Breast epithelium (tissue), 4 donors: ENCODE measurements around the gene MRC2. TPM values are rescaled to one million over a fixed set of nuclear protein-coding genes. Genes with fewer than 3 reads are reported as not detected.

Source experiments
- DNase-seq, 2 donors: peaks; one replicate each; pipeline ENCODE4 v3.0.0-alpha.2; 2019; ENCODE audit warnings: low spot score in 2 of 2
- H3K27ac ChIP-seq, 2 donors: fragments of 200-600 bp; sonication (generic) in 1 of 2; one replicate each; pipeline ENCODE4 v1.5.1; 2016 to 2019; ENCODE audit warnings: mild to moderate bottlenecking in 1 of 2
- H3K27me3 ChIP-seq, 2 donors: fragments of 200-600 bp; sonication (generic) in 1 of 2; one replicate each; pipeline versions ENCODE4 v1.5.1 to v1.6.0; 2017 to 2019; ENCODE audit warnings: control low read depth in 1 of 2, mild to moderate bottlenecking in 1 of 2
- H3K36me3 ChIP-seq: fragments of 200-600 bp; one replicate; pipeline ENCODE4 v1.5.1; 2019
- H3K4me1 ChIP-seq, 2 donors: fragments of 200-600 bp; sonication (generic); one replicate each; pipeline ENCODE4 v1.5.1; 2016 to 2019; ENCODE audit warnings: control low read depth in 1 of 2
- H3K4me3 ChIP-seq, 3 donors: fragments of 200-600 bp; sonication (generic); 1 replicate in 2 of 3; 2 replicates in 1 of 3; pipeline ENCODE4 v1.5.1; 2016 to 2019; ENCODE audit warnings: mild to moderate bottlenecking in 3 of 3, moderate library complexity in 2 of 3
- H3K9me3 ChIP-seq, 2 donors: fragments of 200-600 bp; sonication (generic) in 1 of 2; one replicate each; pipeline ENCODE4 v1.5.1; 2016 to 2019; ENCODE audit warnings: control low read depth in 1 of 2
- POLR2A ChIP-seq: fragments of 450-650 bp; IDR thresholded peaks from one replicate; pipeline ENCODE4 v1.6.1; 2016; ENCODE audit warnings: antibody characterized with exemption, mild to moderate bottlenecking, moderate library complexity
- POLR2AphosphoS5 ChIP-seq, 3 donors: sonication (generic); formaldehyde crosslinking; IDR thresholded peaks; one replicate each; pipeline ENCODE4 v1.6.1; 2017; ENCODE audit warnings: antibody characterized with exemption in 3 of 3
- intact Hi-C: fragments of 100-400 bp; cut with DNase I; formaldehyde crosslinking; loops from one replicate; pipeline ENCODE4 v1.15.1; 2023; ENCODE audit warnings: low total_unique reads
- total RNA-seq, 3 donors: library from RNA; depleted of rRNA; stranded (reverse); fragments of >200 nt; gene quantifications; one replicate each; pipeline ENCODE4 v1.1.0, GENCODE V29; 2016
- TF ChIP-seq, protein P1 (sequence below), 3 donors: fragments of 450-650 bp; IDR thresholded peaks; one replicate each; pipeline ENCODE4 v1.5.1; 2016 to 2017; ENCODE audit warnings: antibody characterized with exemption in 3 of 3, mild to moderate bottlenecking in 3 of 3, moderate library complexity in 3 of 3

The MRC2 gene
- total RNA-seq, 3 donors from 2014 or later = 28.4 to 40.2 (median 37.4) TPM

GRCh38 chr17:62715882-62716390 lies 88.5 kb downstream of the MRC2 start:
- no peak for DNase-seq
- Histone ChIP-seq H3K9me3 (no peaks in the 10 kb centered on the region), H3K27ac (no peak overlapping the region), H3K4me3 (no peak overlapping the region), H3K36me3 (no peaks in the 10 kb centered on the region), H3K27me3 (no peaks in the 10 kb centered on the region), H3K4me1 (no peaks in the 10 kb centered on the region)
- intact Hi-C loops = no loop called here
- no peak for TF ChIP-seq POLR2AphosphoS5 (IDR thresholded peaks at IDR 0.05)
- TF ChIP-seq POLR2A = no peak
- TF ChIP-seq, protein P1, sequence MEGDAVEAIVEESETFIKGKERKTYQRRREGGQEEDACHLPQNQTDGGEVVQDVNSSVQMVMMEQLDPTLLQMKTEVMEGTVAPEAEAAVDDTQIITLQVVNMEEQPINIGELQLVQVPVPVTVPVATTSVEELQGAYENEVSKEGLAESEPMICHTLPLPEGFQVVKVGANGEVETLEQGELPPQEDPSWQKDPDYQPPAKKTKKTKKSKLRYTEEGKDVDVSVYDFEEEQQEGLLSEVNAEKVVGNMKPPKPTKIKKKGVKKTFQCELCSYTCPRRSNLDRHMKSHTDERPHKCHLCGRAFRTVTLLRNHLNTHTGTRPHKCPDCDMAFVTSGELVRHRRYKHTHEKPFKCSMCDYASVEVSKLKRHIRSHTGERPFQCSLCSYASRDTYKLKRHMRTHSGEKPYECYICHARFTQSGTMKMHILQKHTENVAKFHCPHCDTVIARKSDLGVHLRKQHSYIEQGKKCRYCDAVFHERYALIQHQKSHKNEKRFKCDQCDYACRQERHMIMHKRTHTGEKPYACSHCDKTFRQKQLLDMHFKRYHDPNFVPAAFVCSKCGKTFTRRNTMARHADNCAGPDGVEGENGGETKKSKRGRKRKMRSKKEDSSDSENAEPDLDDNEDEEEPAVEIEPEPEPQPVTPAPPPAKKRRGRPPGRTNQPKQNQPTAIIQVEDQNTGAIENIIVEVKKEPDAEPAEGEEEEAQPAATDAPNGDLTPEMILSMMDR (IDR thresholded peaks at IDR 0.05) = no peak

- no peak overlapping the region for H3K27ac ChIP-seq
- intact Hi-C loops = no loop called here
- H3K27me3 ChIP-seq = no peaks in the 10 kb centered on the region
- H3K9me3 ChIP-seq = no peaks in the 10 kb centered on the region
- TF ChIP-seq POLR2AphosphoS5 (IDR thresholded peaks at IDR 0.05) (no peak), POLR2A (no peak)
- TF ChIP-seq, protein P1 (IDR thresholded peaks at IDR 0.05) = no peak
- H3K36me3 ChIP-seq = no peaks in the 10 kb centered on the region
- H3K4me3 ChIP-seq = no peak overlapping the region
- DNase-seq = no peak
- H3K4me1 ChIP-seq = no peaks in the 10 kb centered on the region
These were observed 89.5 kb downstream of the MRC2 start for GRCh38 chr17:62716834-62717588.

- DNase-seq = no peak
- no peaks in the 10 kb centered on the region for H3K27me3 ChIP-seq
- H3K4me1 ChIP-seq = no peaks in the 10 kb centered on the region
- H3K36me3 ChIP-seq = no peaks in the 10 kb centered on the region
- H3K9me3 ChIP-seq = no peaks in the 10 kb centered on the region
- intact Hi-C loops = no loop called here
- TF ChIP-seq POLR2AphosphoS5 (IDR thresholded peaks at IDR 0.05) = no peak
- TF ChIP-seq, protein P1 (IDR thresholded peaks at IDR 0.05) = no peak
- no peak for TF ChIP-seq POLR2A
- H3K27ac ChIP-seq = no peak overlapping the region
- no peak overlapping the region for H3K4me3 ChIP-seq
These were observed 90.1 kb downstream of the MRC2 start for GRCh38 chr17:62717589-62717855.

- Histone ChIP-seq H3K4me3 (no peak overlapping the region), H3K27me3 (no peaks in the 10 kb centered on the region), H3K27ac (no peak overlapping the region), H3K36me3 (no peaks in the 10 kb centered on the region), H3K4me1 (no peaks in the 10 kb centered on the region), H3K9me3 (no peaks in the 10 kb centered on the region)
- intact Hi-C loops = no loop called here
- no peak for DNase-seq
- TF ChIP-seq POLR2A = no peak
- TF ChIP-seq, protein P1 (IDR thresholded peaks at IDR 0.05) = no peak
- no peak for TF ChIP-seq POLR2AphosphoS5 (IDR thresholded peaks at IDR 0.05)
These were observed 90.4 kb downstream of the MRC2 start for GRCh38 chr17:62717889-62718288.

DNA sequence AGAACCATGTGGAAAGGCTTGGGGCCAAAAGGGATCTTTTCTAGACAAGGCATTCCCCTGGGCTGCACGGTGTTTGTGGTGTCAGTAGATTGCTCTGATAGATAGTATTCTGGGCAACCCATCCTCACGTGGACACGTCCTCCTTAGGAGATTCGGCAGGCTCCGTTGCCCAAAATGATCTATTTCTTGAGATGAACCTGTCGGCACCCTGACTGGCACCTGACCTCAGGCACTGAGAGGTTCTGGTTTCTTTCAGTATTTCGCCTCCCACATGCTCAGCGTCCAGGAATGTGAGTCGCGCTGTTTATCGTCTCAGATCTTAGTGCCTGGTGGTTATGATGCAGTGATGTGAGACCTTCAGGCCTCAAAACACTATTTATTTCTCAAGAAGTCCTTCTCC lies 91.0 kb downstream of the MRC2 start:
- Histone ChIP-seq H3K4me1 (no peaks in the 10 kb centered on the region), H3K4me3 (no peak overlapping the region), H3K27ac (no peak overlapping the region), H3K9me3 (no peaks in the 10 kb centered on the region), H3K27me3 (no peaks in the 10 kb centered on the region), H3K36me3 (no peaks in the 10 kb centered on the region)
- intact Hi-C loops = no loop called here
- TF ChIP-seq POLR2A = no peak
- TF ChIP-seq POLR2AphosphoS5 (IDR thresholded peaks at IDR 0.05) = no peak
- TF ChIP-seq, protein P1 (IDR thresholded peaks at IDR 0.05) = no peak
- DNase-seq = no peak
